ENCODE data around the gene LSS. TPM values are rescaled to one million over a fixed set of nuclear protein-coding genes. Genes with fewer than 3 reads are reported as not detected.

LSS gene
- total RNA-seq, 1 donor from 2014 or later, result 91.0 TPM

DNA sequence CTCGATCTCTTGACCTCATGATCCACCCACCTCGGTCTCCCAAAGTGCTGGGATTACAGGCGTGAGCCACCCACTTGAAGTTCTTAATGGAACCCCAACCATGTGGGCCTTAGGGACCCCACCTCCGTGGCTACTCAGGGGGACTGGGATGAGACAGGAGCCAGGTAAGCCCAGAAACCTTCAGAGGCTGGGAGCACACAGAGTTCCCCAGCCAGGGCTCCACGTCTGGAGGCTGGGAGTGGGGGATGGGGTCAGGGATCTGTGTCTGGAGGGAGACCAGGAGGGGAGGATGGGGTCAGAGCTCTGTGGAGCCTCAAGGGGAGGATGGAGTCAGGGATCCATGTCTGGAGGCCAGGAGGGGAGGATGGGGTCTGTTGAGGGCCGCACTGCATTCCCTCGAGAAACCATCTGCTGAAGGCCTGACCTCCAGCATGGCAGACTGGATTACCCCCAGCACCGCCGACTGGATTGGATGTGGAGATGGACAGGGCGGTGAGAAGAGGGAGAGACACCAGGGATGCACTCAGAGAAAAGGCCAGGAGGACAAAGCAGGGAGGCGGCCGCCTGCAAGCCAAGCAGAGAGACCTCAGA, 71.1 kb downstream of the LSS start:
- intact Hi-C loops (cut with DNase I), result no loop called here
- no peak for TF ChIP-seq CTCF (IDR thresholded peaks at IDR 0.05)
- Histone ChIP-seq H3K27me3 (ENCODE audit: low read depth) (no peaks in the 10 kb centered on the region), H3K27ac (no peak overlapping the region), H3K4me3 (no peak overlapping the region), H3K36me3 (no peaks in the 10 kb centered on the region), H3K4me1 (peaks cover 11% of the 10 kb centered on the region), H3K9me3 (no peaks in the 10 kb centered on the region)
- DNase-seq (no peak), ATAC-seq (no peak)

DNA sequence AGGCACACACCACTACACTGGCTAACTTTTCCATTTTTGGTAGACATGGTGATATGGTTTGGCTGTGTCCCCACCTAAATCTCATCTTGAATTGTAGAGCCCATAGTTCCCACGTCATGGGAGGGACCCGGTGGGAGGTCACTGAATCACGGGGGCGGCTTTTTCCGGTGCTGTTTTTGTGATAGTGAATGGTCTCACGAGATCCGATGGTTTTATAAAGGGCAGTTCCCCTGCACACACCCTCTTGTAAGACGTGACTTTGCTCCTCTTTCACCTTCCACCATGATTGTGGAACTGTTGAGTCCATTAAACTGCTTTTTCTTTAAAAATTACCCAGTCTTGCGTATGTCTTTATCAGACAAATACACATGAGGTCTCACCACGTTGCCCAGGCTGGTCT, 71.9 kb downstream of the LSS start:
- no peak for TF ChIP-seq CTCF (IDR thresholded peaks at IDR 0.05)
- H3K36me3 ChIP-seq, result no peaks in the 10 kb centered on the region
- intact Hi-C loops (cut with DNase I), result no loop called here
- H3K27ac ChIP-seq, result no peak overlapping the region
- no peak for DNase-seq
- H3K27me3 ChIP-seq (ENCODE audit: low read depth), result no peaks in the 10 kb centered on the region
- H3K4me1 ChIP-seq, result peaks cover 11% of the 10 kb centered on the region
- H3K4me3 ChIP-seq, result no peak overlapping the region
- no peaks in the 10 kb centered on the region for H3K9me3 ChIP-seq
- no peak for ATAC-seq

- Histone ChIP-seq H3K4me1 (peaks cover 11% of the 10 kb centered on the region), H3K9me3 (no peaks in the 10 kb centered on the region), H3K27me3 (ENCODE audit: low read depth) (no peaks in the 10 kb centered on the region), H3K4me3 (no peak overlapping the region), H3K36me3 (no peaks in the 10 kb centered on the region), H3K27ac (no peak overlapping the region)
- intact Hi-C loops (cut with DNase I), result no loop called here
- ATAC-seq (no peak), DNase-seq (no peak)
- no peak for TF ChIP-seq CTCF (IDR thresholded peaks at IDR 0.05)
These were observed 72.3 kb downstream of the LSS start for GRCh38 chr21:46156378-46156645.

DNA sequence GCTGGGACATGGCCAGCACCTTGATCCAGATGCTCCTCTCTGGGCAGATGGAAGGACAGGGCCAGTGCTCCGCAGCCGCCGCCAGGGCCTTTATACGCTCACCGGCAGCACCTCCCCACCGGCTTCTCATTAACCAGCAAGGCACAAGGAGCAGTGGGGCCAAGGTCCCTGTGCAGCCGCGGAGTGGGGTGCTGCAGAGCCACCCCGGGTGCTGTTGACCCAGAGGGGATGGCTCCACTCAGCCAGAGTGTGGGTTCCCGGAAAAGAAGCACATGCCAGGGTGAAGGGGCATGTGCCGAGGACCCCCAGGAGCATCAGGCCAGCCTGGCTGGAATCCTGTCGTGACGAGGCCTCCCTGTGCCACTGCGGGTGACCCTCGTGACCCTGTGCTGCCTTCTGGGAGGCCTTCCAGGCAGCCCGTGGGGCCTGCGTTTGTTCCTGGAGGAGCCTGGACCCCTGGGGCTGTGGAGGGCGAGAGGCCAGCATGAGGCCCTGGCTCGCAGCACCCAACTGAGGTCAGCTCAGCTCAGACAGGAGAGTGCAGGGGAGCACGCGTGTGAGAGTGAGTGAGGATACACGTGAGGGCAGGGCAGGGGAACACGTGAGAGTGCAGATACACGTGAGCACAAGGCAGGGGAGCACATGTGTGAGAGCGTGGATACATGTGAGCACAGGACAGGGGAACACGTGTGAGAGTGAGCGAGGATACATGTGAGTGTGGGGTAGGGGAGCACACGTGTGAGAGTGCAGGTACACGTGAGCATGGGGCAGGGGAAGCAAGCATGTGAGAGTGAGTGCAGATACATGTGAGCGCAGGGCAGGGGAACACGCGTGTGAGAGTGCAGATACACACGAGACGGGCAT, 72.8 kb downstream of the LSS start, which contains the start of gene FTCD:
FTCD (minus strand) TSS at position 66 of the 864 bp plus-strand sequence; CDS start at position 10, 56 bp downstream.
- ATAC-seq (no peak), DNase-seq (peak; percentile 41)
- no peaks in the 10 kb centered on the region for H3K36me3 ChIP-seq
- no peak within 1 kb of the TSS for H3K27ac ChIP-seq
- no peaks in the 10 kb centered on the region for H3K27me3 ChIP-seq (ENCODE audit: low read depth)
- no peak for TF ChIP-seq CTCF (IDR thresholded peaks at IDR 0.05)
- H3K4me1 ChIP-seq, result peaks cover 11% of the 10 kb centered on the region
- no peak within 1 kb of the TSS for H3K4me3 ChIP-seq
- intact Hi-C loops (cut with DNase I), result no loop called here
- no peaks in the 10 kb centered on the region for H3K9me3 ChIP-seq

- ATAC-seq (no peak), DNase-seq (peak; percentile 39)
- H3K9me3 ChIP-seq, result no peaks in the 10 kb centered on the region
- H3K27me3 ChIP-seq (ENCODE audit: low read depth), result no peaks in the 10 kb centered on the region
- no peaks in the 10 kb centered on the region for H3K36me3 ChIP-seq
- H3K4me1 ChIP-seq, result peaks cover 11% of the 10 kb centered on the region
- H3K27ac ChIP-seq, result no peak overlapping the region
- no peak for TF ChIP-seq CTCF (IDR thresholded peaks at IDR 0.05)
- no peak overlapping the region for H3K4me3 ChIP-seq
- intact Hi-C loops (cut with DNase I), result no loop called here
These were observed 73.5 kb downstream of the LSS start for GRCh38 chr21:46154955-46155513.
